AG09319 (cell line): ENCODE data around the gene DDI2.

ENCODE experiments used
- DNase-seq: peaks from one replicate; pipeline ENCODE4 v3.0.0-alpha.2; 2010; ENCODE audit warnings: low read depth; ENCODE audit errors: extremely low read depth
- CTCF ChIP-seq: IDR thresholded peaks from 2 replicates; pipeline ENCODE4 v1.5.1; 2011; ENCODE audit warnings: low read depth, mild to moderate bottlenecking, inconsistent platforms, low read length, moderate library complexity

DDI2 gene

GRCh38 chr1:15627343-15627988, 10.2 kb downstream of the DDI2 start:
- TF ChIP-seq CTCF, result no peak
- DNase-seq, result no peak

GRCh38 chr1:15628003-15628402, 10.7 kb downstream of the DDI2 start:
- no peak for TF ChIP-seq CTCF
- no peak for DNase-seq

- no peak for TF ChIP-seq CTCF
- DNase-seq, result no peak
Measured at GRCh38 chr1:15633756-15634420, 16.6 kb downstream of the DDI2 start.

GRCh38 chr1:15636436-15636835, 19.2 kb downstream of the DDI2 start:
- TF ChIP-seq CTCF, result no peak
- DNase-seq, result no peak

- DNase-seq, result no peak
- TF ChIP-seq CTCF, result no peak
Measured at GRCh38 chr1:15637826-15638225, 20.6 kb downstream of the DDI2 start.

GRCh38 chr1:15639262-15639661, 22.0 kb downstream of the DDI2 start:
- TF ChIP-seq CTCF, result no peak
- no peak for DNase-seq

- no peak for DNase-seq
- TF ChIP-seq CTCF, result no peak
Measured at GRCh38 chr1:15639931-15640330, 22.7 kb downstream of the DDI2 start.
